IPS-20b (cell line): ENCODE data around the gene SELENOK.

Source experiments
- H3K27ac ChIP-seq: one replicate; pipeline ENCODE4 v1.5.1; 2013; ENCODE audit warnings: low read length
- H3K27me3 ChIP-seq: 2 replicates; pipeline ENCODE4 v1.6.1; 2013; ENCODE audit warnings: mild to moderate bottlenecking, low read length, inconsistent platforms; ENCODE audit not compliant: insufficient read depth
- H3K36me3 ChIP-seq: 2 replicates; pipeline ENCODE4 v1.6.1; 2013; ENCODE audit warnings: low read depth, mild to moderate bottlenecking, inconsistent platforms, low read length, moderate library complexity; ENCODE audit not compliant: insufficient read depth
- H3K4me1 ChIP-seq: 2 replicates; pipeline ENCODE4 v1.6.1; 2013; ENCODE audit warnings: mild to moderate bottlenecking, control low read depth, inconsistent platforms, low read length, moderate library complexity; ENCODE audit not compliant: insufficient read depth
- H3K4me3 ChIP-seq: 2 replicates; pipeline ENCODE4 v1.5.1; 2013; ENCODE audit warnings: mild to moderate bottlenecking, low read length, inconsistent platforms
- H3K9ac ChIP-seq: 2 replicates; pipeline ENCODE4 v1.6.1; 2013; ENCODE audit warnings: low read depth, mild to moderate bottlenecking, inconsistent platforms, low read length, moderate library complexity
- H3K9me3 ChIP-seq: 2 replicates; pipeline ENCODE4 v1.6.1; 2013; ENCODE audit warnings: mild to moderate bottlenecking, low read depth, low read length, inconsistent platforms; ENCODE audit not compliant: insufficient read depth

Gene SELENOK

GRCh38 chr3:53881691-53882593, 9.7 kb downstream of the SELENOK start, which contains the start of gene ACTR8:
Gene ACTR8, minus strand, starts transcription at chr3:53882152. Its CDS starts 51 bp downstream, at chr3:53882101.
- peaks cover 8% of the 10 kb centered on the region for H3K4me1 ChIP-seq
- peak within 1 kb of the TSS; percentile 72 for H3K27ac ChIP-seq
- H3K9me3 ChIP-seq: no peaks in the 10 kb centered on the region
- peaks cover 59% of the 10 kb centered on the region for H3K36me3 ChIP-seq
- H3K4me3 ChIP-seq: peak within 1 kb of the TSS; percentile 87
- H3K9ac ChIP-seq: peak within 1 kb of the TSS; percentile 97
- no peaks in the 10 kb centered on the region for H3K27me3 ChIP-seq

GRCh38 chr3:53880396-53881345, 11.0 kb downstream of the SELENOK start:
- Histone ChIP-seq H3K9me3 (no peaks in the 10 kb centered on the region), H3K36me3 (peaks cover 59% of the 10 kb centered on the region), H3K27me3 (no peaks in the 10 kb centered on the region), H3K9ac (peak overlapping the region; percentile 97), H3K27ac (no peak overlapping the region), H3K4me3 (peak overlapping the region; percentile 87), H3K4me1 (peaks cover 8% of the 10 kb centered on the region)

- H3K27ac ChIP-seq: no peak overlapping the region
- H3K9me3 ChIP-seq: no peaks in the 10 kb centered on the region
- H3K9ac ChIP-seq: no peak overlapping the region
- no peaks in the 10 kb centered on the region for H3K4me1 ChIP-seq
- peaks cover 85% of the 10 kb centered on the region for H3K36me3 ChIP-seq
- no peaks in the 10 kb centered on the region for H3K27me3 ChIP-seq
- H3K4me3 ChIP-seq: no peak overlapping the region
Observed at GRCh38 chr3:53865732-53866499, 25.7 kb downstream of the SELENOK start.

- Histone ChIP-seq H3K27ac (no peak overlapping the region), H3K4me1 (no peaks in the 10 kb centered on the region), H3K4me3 (no peak overlapping the region), H3K9me3 (no peaks in the 10 kb centered on the region), H3K9ac (no peak overlapping the region), H3K27me3 (no peaks in the 10 kb centered on the region), H3K36me3 (peaks cover 84% of the 10 kb centered on the region)
Observed at GRCh38 chr3:53863145-53863544, 28.5 kb downstream of the SELENOK start.

GRCh38 chr3:53862241-53862640, 29.4 kb downstream of the SELENOK start:
- H3K9ac ChIP-seq: no peak overlapping the region
- H3K36me3 ChIP-seq: peaks cover 80% of the 10 kb centered on the region
- no peaks in the 10 kb centered on the region for H3K4me1 ChIP-seq
- H3K4me3 ChIP-seq: no peak overlapping the region
- H3K9me3 ChIP-seq: no peaks in the 10 kb centered on the region
- no peaks in the 10 kb centered on the region for H3K27me3 ChIP-seq
- no peak overlapping the region for H3K27ac ChIP-seq

GRCh38 chr3:53860196-53860595, 31.5 kb downstream of the SELENOK start:
- no peaks in the 10 kb centered on the region for H3K27me3 ChIP-seq
- no peaks in the 10 kb centered on the region for H3K4me1 ChIP-seq
- H3K27ac ChIP-seq: no peak overlapping the region
- H3K9me3 ChIP-seq: no peaks in the 10 kb centered on the region
- no peak overlapping the region for H3K4me3 ChIP-seq
- H3K9ac ChIP-seq: no peak overlapping the region
- peaks cover 66% of the 10 kb centered on the region for H3K36me3 ChIP-seq

- Histone ChIP-seq H3K9me3 (no peaks in the 10 kb centered on the region), H3K4me1 (no peaks in the 10 kb centered on the region), H3K9ac (no peak overlapping the region), H3K36me3 (peaks cover 57% of the 10 kb centered on the region), H3K27ac (no peak overlapping the region), H3K27me3 (no peaks in the 10 kb centered on the region), H3K4me3 (no peak overlapping the region)
Observed at GRCh38 chr3:53859178-53859577, 32.5 kb downstream of the SELENOK start.

- Histone ChIP-seq H3K36me3 (peaks cover 54% of the 10 kb centered on the region), H3K9ac (no peak overlapping the region), H3K9me3 (no peaks in the 10 kb centered on the region), H3K4me1 (no peaks in the 10 kb centered on the region), H3K27ac (no peak overlapping the region), H3K4me3 (no peak overlapping the region), H3K27me3 (no peaks in the 10 kb centered on the region)
Observed at GRCh38 chr3:53858096-53858741, 33.4 kb downstream of the SELENOK start.

- no peaks in the 10 kb centered on the region for H3K4me1 ChIP-seq
- no peak overlapping the region for H3K4me3 ChIP-seq
- H3K9ac ChIP-seq: no peak overlapping the region
- H3K27me3 ChIP-seq: no peaks in the 10 kb centered on the region
- no peaks in the 10 kb centered on the region for H3K9me3 ChIP-seq
- peaks cover 42% of the 10 kb centered on the region for H3K36me3 ChIP-seq
- no peak overlapping the region for H3K27ac ChIP-seq
Observed at GRCh38 chr3:53856964-53857363, 34.7 kb downstream of the SELENOK start.

- H3K9me3 ChIP-seq: no peaks in the 10 kb centered on the region
- H3K27ac ChIP-seq: no peak overlapping the region
- H3K4me1 ChIP-seq: no peaks in the 10 kb centered on the region
- peaks cover 24% of the 10 kb centered on the region for H3K27me3 ChIP-seq
- H3K4me3 ChIP-seq: no peak overlapping the region
- no peak overlapping the region for H3K9ac ChIP-seq
- H3K36me3 ChIP-seq: no peaks in the 10 kb centered on the region
Observed at GRCh38 chr3:53850895-53851294, 40.8 kb downstream of the SELENOK start.

- Histone ChIP-seq H3K9ac (no peak overlapping the region), H3K36me3 (no peaks in the 10 kb centered on the region), H3K27me3 (peaks cover 24% of the 10 kb centered on the region), H3K4me1 (no peaks in the 10 kb centered on the region), H3K27ac (no peak overlapping the region), H3K4me3 (no peak overlapping the region), H3K9me3 (no peaks in the 10 kb centered on the region)
Observed at GRCh38 chr3:53849916-53850315, 41.7 kb downstream of the SELENOK start.
